Endodermal cell (in vitro differentiated cells): ENCODE results near the gene JMJD1C. TPM values are rescaled to one million over a fixed set of nuclear protein-coding genes. Genes with fewer than 3 reads are reported as not detected.

ENCODE experiments used
- DNase-seq: peaks from one replicate; pipeline ENCODE4 v3.0.0-alpha.2; 2017
- H3K27ac ChIP-seq: 2 replicates; pipeline ENCODE4 v1.5.1; 2013; ENCODE audit warnings: mild to moderate bottlenecking, low read depth, low read length, moderate library complexity
- H3K27me3 ChIP-seq: 2 replicates; pipeline ENCODE4 v1.6.1; 2013; ENCODE audit warnings: mild to moderate bottlenecking, low read length, moderate library complexity; ENCODE audit not compliant: insufficient read depth, control insufficient read depth, poor library complexity, severe bottlenecking
- H3K36me3 ChIP-seq: 2 replicates; pipeline ENCODE4 v1.7.0; 2013; ENCODE audit warnings: mild to moderate bottlenecking, low read length, moderate library complexity; ENCODE audit not compliant: control insufficient read depth, insufficient read depth
- H3K4me1 ChIP-seq: one replicate; pipeline ENCODE4 v1.7.0; 2013; ENCODE audit warnings: low read length; ENCODE audit not compliant: control insufficient read depth, insufficient read depth
- H3K4me3 ChIP-seq: 2 replicates; pipeline ENCODE4 v1.5.1; 2013; ENCODE audit warnings: mild to moderate bottlenecking, low read length, moderate library complexity
- H3K9ac ChIP-seq: 2 replicates; pipeline ENCODE4 v1.6.1; 2013; ENCODE audit warnings: mild to moderate bottlenecking, low read length, moderate library complexity; ENCODE audit not compliant: poor library complexity, severe bottlenecking; ENCODE audit errors: extremely low read depth
- H3K9me3 ChIP-seq: 2 replicates; pipeline ENCODE4 v1.6.1; 2013; ENCODE audit warnings: mild to moderate bottlenecking, low read length, moderate library complexity; ENCODE audit not compliant: control insufficient read depth
- H3K27ac Mint-ChIP-seq: 2 replicates; pipeline ENCODE4 v1.8.0; 2020; ENCODE audit warnings: mixed read lengths
- H3K27me3 Mint-ChIP-seq: 2 replicates; pipeline ENCODE4 v1.8.0; 2021; ENCODE audit warnings: mild to moderate bottlenecking, mixed read lengths; ENCODE audit not compliant: insufficient read depth
- H3K36me3 Mint-ChIP-seq: 2 replicates; pipeline ENCODE4 v1.8.0; 2020; ENCODE audit warnings: low read depth, mixed read lengths
- H3K4me1 Mint-ChIP-seq: 2 replicates; pipeline ENCODE4 v1.8.0; 2020; ENCODE audit warnings: mixed read lengths
- H3K4me3 Mint-ChIP-seq: 2 replicates; pipeline ENCODE4 v1.8.0; 2020; ENCODE audit warnings: mild to moderate bottlenecking, moderate library complexity, mixed read lengths
- H3K9me3 Mint-ChIP-seq: 2 replicates; pipeline ENCODE4 v1.8.0; 2020; ENCODE audit warnings: mild to moderate bottlenecking, mixed read lengths
- WGBS, 2 experiments: methylation state at CpG; one replicate each; pipeline versions ENCODE4 v1.1.5 to v1.1.7; 2013; ENCODE audit warnings: missing lambda C conversion rate in 2 of 2, mixed read lengths in 1 of 2; ENCODE audit not compliant: insufficient coverage in 1 of 2, insufficient read length in 1 of 2; 5-methylcytosine and 5-hydroxymethylcytosine counted together
- total RNA-seq, 2 donors: library from RNA; stranded (reverse); fragmentation: NEBNext Ultra II Directional in 1 of 2; extraction: Animal tissue kit (Norgen Biotek cat#: 25700) in 1 of 2; gene quantifications; 2 replicates in 1 of 2; 3 replicates in 1 of 2; pipeline ENCODE4 v1.2.1, GENCODE V29; 2021
- TF ChIP-seq, protein P1 (sequence below): fragments of 200-600 bp; sonication (generic); conservative IDR thresholded peaks from 2 replicates; pipeline ENCODE4 v1.5.0; 2021; ENCODE audit warnings: antibody characterized with exemption, mild to moderate bottlenecking

JMJD1C gene
- total RNA-seq, 2 donors from 2014 or later = 91.3 to 114 TPM

DNA sequence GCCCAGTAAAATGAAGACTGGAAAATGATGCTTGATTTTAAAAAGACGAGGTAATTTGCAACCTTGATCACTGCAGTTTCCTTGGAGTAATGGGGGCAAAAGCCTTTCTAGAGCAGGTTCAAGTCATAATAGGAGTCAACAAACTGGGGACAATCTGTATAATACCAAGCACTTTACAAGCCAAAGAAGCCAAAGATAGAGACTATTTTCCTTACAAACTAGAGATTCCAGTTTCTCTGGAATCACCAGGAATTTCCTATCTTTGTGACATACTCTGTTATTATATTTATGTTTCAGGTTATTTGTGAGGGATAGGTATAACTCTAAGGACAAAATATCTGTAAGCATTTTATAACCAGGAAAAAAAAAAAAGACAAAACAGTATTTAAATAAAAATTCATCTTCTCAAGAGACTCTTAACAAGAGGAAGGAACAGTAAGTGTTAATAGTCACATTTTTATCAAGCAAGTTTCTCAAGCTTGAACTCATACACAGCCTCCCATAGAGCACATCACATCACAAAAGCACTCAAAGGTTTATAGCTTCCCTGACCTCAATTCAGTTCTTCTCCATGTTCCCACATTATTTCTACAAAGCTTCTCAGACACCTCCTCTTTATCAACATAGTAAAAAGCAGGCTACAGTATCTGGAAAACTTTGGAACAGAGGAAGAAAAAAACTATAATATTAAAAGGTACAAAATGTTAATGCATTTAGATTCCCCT lies 18.9 kb downstream of the JMJD1C start:
- peaks cover 6% of the 10 kb centered on the region for H3K9me3 ChIP-seq
- Mint-ChIP-seq H3K27ac (no peak overlapping the region), H3K9me3 (no peaks in the 10 kb centered on the region), H3K36me3 (peaks cover 20% of the 10 kb centered on the region), H3K27me3 (no peaks in the 10 kb centered on the region), H3K4me1 (peaks cover 7% of the 10 kb centered on the region), H3K4me3 (no peak overlapping the region)
- no peak for DNase-seq
- 86 to 100% methylated on average over 1 of the region's 1 CpG for WGBS, 2 experiments
- TF ChIP-seq, protein P1, sequence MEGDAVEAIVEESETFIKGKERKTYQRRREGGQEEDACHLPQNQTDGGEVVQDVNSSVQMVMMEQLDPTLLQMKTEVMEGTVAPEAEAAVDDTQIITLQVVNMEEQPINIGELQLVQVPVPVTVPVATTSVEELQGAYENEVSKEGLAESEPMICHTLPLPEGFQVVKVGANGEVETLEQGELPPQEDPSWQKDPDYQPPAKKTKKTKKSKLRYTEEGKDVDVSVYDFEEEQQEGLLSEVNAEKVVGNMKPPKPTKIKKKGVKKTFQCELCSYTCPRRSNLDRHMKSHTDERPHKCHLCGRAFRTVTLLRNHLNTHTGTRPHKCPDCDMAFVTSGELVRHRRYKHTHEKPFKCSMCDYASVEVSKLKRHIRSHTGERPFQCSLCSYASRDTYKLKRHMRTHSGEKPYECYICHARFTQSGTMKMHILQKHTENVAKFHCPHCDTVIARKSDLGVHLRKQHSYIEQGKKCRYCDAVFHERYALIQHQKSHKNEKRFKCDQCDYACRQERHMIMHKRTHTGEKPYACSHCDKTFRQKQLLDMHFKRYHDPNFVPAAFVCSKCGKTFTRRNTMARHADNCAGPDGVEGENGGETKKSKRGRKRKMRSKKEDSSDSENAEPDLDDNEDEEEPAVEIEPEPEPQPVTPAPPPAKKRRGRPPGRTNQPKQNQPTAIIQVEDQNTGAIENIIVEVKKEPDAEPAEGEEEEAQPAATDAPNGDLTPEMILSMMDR = no peak
- no peak overlapping the region for H3K4me3 ChIP-seq
- no peak overlapping the region for H3K27ac ChIP-seq
- no peak overlapping the region for H3K9ac ChIP-seq
- H3K4me1 ChIP-seq = no peaks in the 10 kb centered on the region
- peaks cover 30% of the 10 kb centered on the region for H3K36me3 ChIP-seq
- H3K27me3 ChIP-seq = no peaks in the 10 kb centered on the region

DNA sequence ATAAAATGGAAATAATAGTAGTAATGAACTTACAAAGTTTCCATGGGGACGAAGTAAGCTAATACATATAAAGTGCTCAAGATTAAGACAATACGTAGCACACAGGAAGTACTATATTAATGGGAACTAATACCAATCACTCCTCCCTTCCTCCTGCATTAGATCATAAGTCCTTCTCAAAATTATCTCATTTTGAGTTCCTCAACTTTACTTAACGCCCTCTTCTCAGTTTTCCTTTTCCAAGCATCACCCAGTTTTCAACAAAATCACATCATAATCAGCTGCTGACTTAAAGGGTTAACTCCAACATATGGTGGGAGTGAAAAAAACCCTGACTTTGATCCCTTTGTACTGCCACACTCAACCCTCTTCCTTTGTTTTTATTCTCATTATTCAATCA lies 24.4 kb downstream of the JMJD1C start:
- no peak overlapping the region for H3K27ac ChIP-seq
- H3K4me1 ChIP-seq = peaks cover 7% of the 10 kb centered on the region
- TF ChIP-seq, protein P1 = no peak
- H3K9ac ChIP-seq = no peak overlapping the region
- H3K9me3 ChIP-seq = no peaks in the 10 kb centered on the region
- H3K36me3 ChIP-seq = peaks cover 15% of the 10 kb centered on the region
- no peak overlapping the region for H3K27ac Mint-ChIP-seq
- H3K36me3 Mint-ChIP-seq = peaks cover 12% of the 10 kb centered on the region
- H3K4me3 ChIP-seq = no peak overlapping the region
- H3K4me1 Mint-ChIP-seq = peaks cover 21% of the 10 kb centered on the region
- no peaks in the 10 kb centered on the region for H3K27me3 ChIP-seq
- 94 to 100% methylated on average over 1 to 3 of the region's 3 CpGs for WGBS, 2 experiments
- H3K27me3 Mint-ChIP-seq = no peaks in the 10 kb centered on the region
- no peaks in the 10 kb centered on the region for H3K9me3 Mint-ChIP-seq
- H3K4me3 Mint-ChIP-seq = no peak overlapping the region
- DNase-seq = no peak

DNA sequence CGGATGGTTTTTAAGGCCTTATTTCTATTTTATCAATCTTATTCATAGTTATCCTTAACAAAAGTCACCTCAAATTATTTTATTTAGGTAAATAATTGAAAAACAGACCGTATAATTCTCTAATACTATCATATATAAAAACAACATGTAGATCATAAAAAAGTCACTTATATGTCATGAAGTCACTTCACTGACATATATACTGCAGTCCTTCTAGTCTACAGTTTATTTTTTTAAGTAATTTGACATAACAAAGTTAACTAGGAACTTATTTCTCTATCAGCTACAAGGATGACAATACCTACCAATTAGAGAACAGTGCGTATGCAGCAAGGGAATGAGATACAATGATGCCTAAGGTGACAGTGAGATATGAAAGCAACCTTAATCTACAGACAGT lies 26.2 kb downstream of the JMJD1C start:
- peaks cover 16% of the 10 kb centered on the region for H3K4me1 ChIP-seq
- WGBS, 2 experiments = 95% methylated on average over 3 of the region's 3 CpGs; no CpG with 5 or more reads in 1 of the 2 experiments
- no peak overlapping the region for H3K27ac ChIP-seq

More for the DNA sequence above, 26.2 kb downstream of the JMJD1C start:
- Histone ChIP-seq H3K9ac (no peak overlapping the region), H3K36me3 (peaks cover 5% of the 10 kb centered on the region), H3K9me3 (no peaks in the 10 kb centered on the region), H3K4me3 (no peak overlapping the region), H3K27me3 (no peaks in the 10 kb centered on the region)
- no peak for DNase-seq
- no peaks in the 10 kb centered on the region for H3K9me3 Mint-ChIP-seq
- peaks cover 3% of the 10 kb centered on the region for H3K36me3 Mint-ChIP-seq
- peaks cover 27% of the 10 kb centered on the region for H3K4me1 Mint-ChIP-seq
- H3K4me3 Mint-ChIP-seq = no peak overlapping the region
- TF ChIP-seq, protein P1 = no peak
- H3K27me3 Mint-ChIP-seq = no peaks in the 10 kb centered on the region
- no peak overlapping the region for H3K27ac Mint-ChIP-seq
